Stomach (tissue), 19 donors: Measurements from ENCODE around the gene INSL6. TPM values are rescaled to one million over a fixed set of nuclear protein-coding genes. Genes with fewer than 3 reads are reported as not detected.

ENCODE experiments used
- DNase-seq, 2 donors: peaks; one replicate each; pipeline versions ENCODE4 v3.0.0 to v3.0.0-alpha.2; 2013 to 2019
- H3K27ac ChIP-seq, 5 donors: fragments of 200-600 bp in 4 of 5; sonication (generic) in 4 of 5; one replicate each; pipeline ENCODE4 v1.5.1; 2013 to 2019; ENCODE audit warnings: mild to moderate bottlenecking in 1 of 5, moderate library complexity in 1 of 5
- H3K27me3 ChIP-seq, 3 donors: fragments of 200-600 bp; sonication (generic); one replicate each; pipeline ENCODE4 v1.5.1; 2017 to 2019; ENCODE audit warnings: mixed run types in 1 of 3
- H3K36me3 ChIP-seq, 4 donors: fragments of 200-600 bp; sonication (generic); 1 replicate in 3 of 4; 2 replicates in 1 of 4; pipeline ENCODE4 v1.5.1; 2016 to 2019
- H3K4me1 ChIP-seq, 4 donors: fragments of 200-600 bp; sonication (generic); one replicate each; pipeline ENCODE4 v1.5.1; 2016 to 2019
- H3K4me3 ChIP-seq, 4 donors: fragments of 200-600 bp; sonication (generic) in 3 of 4; one replicate each; pipeline ENCODE4 v1.5.1; 2016 to 2019; ENCODE audit warnings: mild to moderate bottlenecking in 1 of 4
- H3K9me3 ChIP-seq, 4 donors: fragments of 200-600 bp; sonication (generic); one replicate each; pipeline ENCODE4 v1.5.1; 2016 to 2019
- CTCF ChIP-seq, 7 experiments: fragments of 450-650 bp in 4 of 7; fragments of 200-600 bp in 3 of 7; sonication (generic) in 3 of 7; IDR thresholded peaks; one replicate each; pipeline ENCODE4 v1.5.1; 2016 to 2019; ENCODE audit warnings: antibody characterized with exemption in 7 of 7, control low read depth in 2 of 7, mild to moderate bottlenecking in 1 of 7
- EP300 ChIP-seq: sonication (generic); formaldehyde crosslinking; IDR thresholded peaks from one replicate; pipeline ENCODE4 v1.6.1; 2017; ENCODE audit warnings: antibody characterized with exemption
- POLR2A ChIP-seq, 4 donors: fragments of 450-650 bp; IDR thresholded peaks; one replicate each; pipeline ENCODE4 v1.6.1; 2016; ENCODE audit warnings: antibody characterized with exemption in 4 of 4, control low read depth in 2 of 4, mild to moderate bottlenecking in 1 of 4, moderate library complexity in 1 of 4
- POLR2AphosphoS5 ChIP-seq, 3 donors: sonication (generic); formaldehyde crosslinking; IDR thresholded peaks; one replicate each; pipeline ENCODE4 v1.6.1; 2016; ENCODE audit warnings: antibody characterized with exemption in 3 of 3
- WGBS, 5 donors: extraction: QIAGEN DNeasy Blood & Tissue Kit in 3 of 5; methylation state at CpG; one replicate each; pipeline versions ENCODE4 v1.1.5 to v1.1.7; 2013 to 2018; 5-methylcytosine and 5-hydroxymethylcytosine counted together
- intact Hi-C: fragments of 100-400 bp; cut with DNase I; formaldehyde crosslinking; loops from one replicate; pipeline ENCODE4 v1.15.1; 2023; ENCODE audit warnings: low total_unique reads
- long read RNA-seq, 10 donors: transcript quantifications; one replicate each; lab custom pipeline, GENCODE V29; 2026
- polyA plus RNA-seq, 3 donors: library from polyadenylated mRNA; stranded (reverse); fragments of 200-250 nt; gene quantifications; one replicate each; pipeline ENCODE4 v1.2.3, GENCODE V29; 2013
- total RNA-seq, 5 donors: library from RNA; depleted of rRNA; stranded (reverse); fragments of >200 nt; gene quantifications; one replicate each; pipeline versions ENCODE4 v1.1.0 to v1.2.3, GENCODE V29; 2014 to 2016
- donor health status: healthy with polysubstance abuse.
- donor health status: Bipolar disorder and iron deficiency.
- donor health status: healthy.

The INSL6 gene
- total RNA-seq, result not detected
- polyA plus RNA-seq, result not detected
- long read RNA-seq, donor 1, result 0 reads
- long read RNA-seq, donor 2, result 0 reads
- long read RNA-seq, donor 3, result 0 reads
- long read RNA-seq, donor 4, result 0 reads
- long read RNA-seq, donor 5, result 0 reads
- long read RNA-seq, donor 6, result 0 reads
- long read RNA-seq, donor 7, result 0 reads
- long read RNA-seq, donor 8, result 0 reads
- long read RNA-seq, donor 9, result 0 reads
- long read RNA-seq, donor 10, result 0 reads

- intact Hi-C loops, result no loop called here
These were observed at the start of gene INSL6 for GRCh38 chr9:5185220-5185840. TSS of gene INSL6 (minus strand) at chr9:5185639. CDS start at chr9:5185602, 37 bp downstream.

GRCh38 chr9:5231212-5231611, 45.8 kb upstream of the INSL6 start, which contains the start of gene INSL4:
TSS of gene INSL4 (plus strand) at chr9:5231419. CDS start at chr9:5231524, 105 bp downstream.
- Histone ChIP-seq H3K27me3 (no peaks in the 10 kb centered on the region), H3K9me3 (peaks cover 0 to 14% (median 4%) of the 10 kb centered on the region in 4 donors), H3K27ac (no peak within 1 kb of the TSS), H3K4me1 (no peaks in the 10 kb centered on the region), H3K36me3 (no peaks in the 10 kb centered on the region), H3K4me3 (no peak within 1 kb of the TSS)
- intact Hi-C loops, result no loop called here
- TF ChIP-seq EP300 (no peak), POLR2A (IDR thresholded peaks at IDR 0.05) (no peak), CTCF (IDR thresholded peaks at IDR 0.05) (no peak), POLR2AphosphoS5 (IDR thresholded peaks at IDR 0.05) (no peak)
- WGBS, 5 donors, result 78 to 96% (median 91%) methylated on average over 2 of the region's 2 CpGs
- DNase-seq, result no peak

More at GRCh38 chr9:5185220-5185840, at the start of gene INSL6:
- Histone ChIP-seq H3K4me1 (no peaks in the 10 kb centered on the region), H3K27me3 (peaks cover 0 to 5% (median 0%) of the 10 kb centered on the region in 3 donors), H3K27ac (no peak within 1 kb of the TSS), H3K9me3 (peaks cover 0 to 5% (median 0%) of the 10 kb centered on the region in 4 donors), H3K4me3 (no peak within 1 kb of the TSS), H3K36me3 (no peaks in the 10 kb centered on the region)
- 84 to 94% (median 91%) methylated on average over 44 of the region's 44 CpGs for WGBS, 5 donors
- no peak for DNase-seq
- TF ChIP-seq EP300, result no peak

- H3K27me3 ChIP-seq, result no peaks in the 10 kb centered on the region
- H3K27ac ChIP-seq, result no peak overlapping the region
- H3K9me3 ChIP-seq, result peaks cover 0 to 15% (median 10%) of the 10 kb centered on the region in 4 donors
- intact Hi-C loops, result no loop called here
- WGBS, 5 donors, result 66 to 75% (median 70%) methylated on average over 10 of the region's 10 CpGs
- no peaks in the 10 kb centered on the region for H3K36me3 ChIP-seq
- DNase-seq, result no peak
- no peak for TF ChIP-seq POLR2AphosphoS5 (IDR thresholded peaks at IDR 0.05)
- no peak overlapping the region for H3K4me3 ChIP-seq
- no peaks in the 10 kb centered on the region for H3K4me1 ChIP-seq
These were observed 45.1 kb upstream of the INSL6 start for GRCh38 chr9:5230554-5230953.

GRCh38 chr9:5205071-5205470, 19.6 kb upstream of the INSL6 start:
- no peaks in the 10 kb centered on the region for H3K9me3 ChIP-seq

GRCh38 chr9:5195463-5195862, 10.0 kb upstream of the INSL6 start:
- 38 to 67% (median 63%) methylated on average over 1 of the region's 1 CpG for WGBS, 5 donors
- Histone ChIP-seq H3K4me1 (no peaks in the 10 kb centered on the region), H3K27ac (no peak overlapping the region), H3K27me3 (no peaks in the 10 kb centered on the region), H3K9me3 (peaks cover 0 to 11% (median 0%) of the 10 kb centered on the region in 4 donors), H3K4me3 (no peak overlapping the region), H3K36me3 (no peaks in the 10 kb centered on the region)
- intact Hi-C loops, result no loop called here
- no peak for DNase-seq
- TF ChIP-seq POLR2A (IDR thresholded peaks at IDR 0.05), result no peak
- no peak for TF ChIP-seq CTCF (IDR thresholded peaks at IDR 0.05)
- no peak for TF ChIP-seq EP300
- no peak for TF ChIP-seq POLR2AphosphoS5 (IDR thresholded peaks at IDR 0.05)

More at GRCh38 chr9:5205071-5205470, 19.6 kb upstream of the INSL6 start:
- no peaks in the 10 kb centered on the region for H3K36me3 ChIP-seq
- no peak for DNase-seq
- TF ChIP-seq POLR2A (IDR thresholded peaks at IDR 0.05), result no peak
- no peak for TF ChIP-seq POLR2AphosphoS5 (IDR thresholded peaks at IDR 0.05)
- TF ChIP-seq EP300, result no peak
- H3K27me3 ChIP-seq, result peaks cover 0 to 5% (median 0%) of the 10 kb centered on the region in 3 donors
- no peak overlapping the region for H3K4me3 ChIP-seq
- intact Hi-C loops, result no loop called here
- H3K27ac ChIP-seq, result no peak overlapping the region
- no peaks in the 10 kb centered on the region for H3K4me1 ChIP-seq

GRCh38 chr9:5193345-5193744, 7.9 kb upstream of the INSL6 start:
- Histone ChIP-seq H3K36me3 (no peaks in the 10 kb centered on the region), H3K4me1 (no peaks in the 10 kb centered on the region), H3K27me3 (peaks cover 0 to 2% (median 0%) of the 10 kb centered on the region in 3 donors), H3K27ac (no peak overlapping the region), H3K9me3 (peaks cover 0 to 7% (median 0%) of the 10 kb centered on the region in 4 donors), H3K4me3 (no peak overlapping the region)
- intact Hi-C loops, result no loop called here
- WGBS, 5 donors, result 51 to 61% (median 55%) methylated on average over 2 of the region's 2 CpGs
- TF ChIP-seq POLR2A (IDR thresholded peaks at IDR 0.05), result no peak
- no peak for TF ChIP-seq POLR2AphosphoS5 (IDR thresholded peaks at IDR 0.05)
- TF ChIP-seq EP300, result no peak
- no peak for TF ChIP-seq CTCF (IDR thresholded peaks at IDR 0.05)
- no peak for DNase-seq
